HG02885 (cell line): ENCODE results near the gene KCTD16.

Source experiments
- ATAC-seq: cut with Tn5 transposase; IDR thresholded peaks from one replicate; pipeline ENCODE4 v1.9.1; 2021; ENCODE audit warnings: mild to moderate bottlenecking; ENCODE audit not compliant: unreplicated experiment, poor library complexity

The KCTD16 gene

DNA sequence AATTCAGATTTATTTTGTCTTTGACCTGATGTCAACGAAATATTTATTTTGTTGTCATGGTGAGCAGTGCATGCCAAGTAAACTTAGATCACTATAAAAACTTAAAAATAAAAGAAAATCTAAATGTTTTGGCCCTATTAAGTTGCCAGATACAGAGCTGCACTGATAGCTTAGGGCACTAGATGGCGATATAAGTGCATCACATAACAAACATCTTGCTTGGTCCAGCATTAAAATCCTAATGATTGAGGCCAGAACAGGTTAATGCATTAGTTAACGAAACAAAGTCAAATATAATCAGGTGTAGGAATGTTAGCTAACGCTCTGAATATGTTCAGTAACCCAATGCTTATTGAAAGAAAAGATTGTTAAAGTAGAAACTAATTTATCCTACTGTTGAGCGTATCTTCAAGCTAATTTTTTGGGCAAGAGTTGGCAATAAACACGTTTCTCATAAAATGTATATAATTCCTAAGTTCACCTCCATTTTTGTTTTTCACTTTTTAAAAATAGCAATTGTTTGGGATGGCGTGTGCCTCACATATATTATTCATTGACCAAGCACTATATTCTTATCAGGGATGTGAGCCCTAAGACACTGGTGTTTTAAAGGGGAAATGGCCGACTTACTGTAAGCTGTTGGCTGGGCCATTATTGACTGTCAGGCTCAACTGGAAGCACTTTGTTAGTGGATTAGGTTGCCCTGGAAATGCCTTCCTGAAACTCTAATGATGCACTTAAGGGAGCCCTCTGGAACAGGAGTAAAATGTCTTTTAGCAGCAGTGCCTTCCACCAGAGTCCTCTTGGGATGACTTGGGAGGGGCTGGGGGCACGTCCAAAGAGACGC is 33.3 kb downstream of the KCTD16 start:
- peak; percentile 90 for ATAC-seq

- no peak for ATAC-seq
Measured at GRCh38 chr5:144205141-144205551, 34.5 kb downstream of the KCTD16 start.

DNA sequence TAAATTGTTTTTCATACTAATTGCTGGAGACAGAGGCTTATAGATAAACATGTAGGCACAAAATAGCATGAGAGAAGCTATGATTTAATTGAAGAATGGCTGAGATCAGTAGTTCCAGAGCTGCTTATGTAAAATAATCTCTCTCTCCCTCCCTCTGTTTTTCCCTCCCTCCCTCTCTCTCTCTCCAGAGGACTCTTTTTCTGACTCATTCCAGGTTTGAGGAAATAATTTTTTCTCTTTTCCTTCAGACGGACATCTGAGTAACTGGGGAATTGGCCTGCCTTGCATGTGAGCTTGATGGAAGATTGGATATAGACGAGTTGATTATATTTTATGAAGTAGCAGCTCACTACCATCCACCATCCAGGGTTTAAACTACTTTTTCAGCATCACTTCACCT is 35.5 kb downstream of the KCTD16 start:
- ATAC-seq: no peak

GRCh38 chr5:144207875-144208444 is 37.3 kb downstream of the KCTD16 start:
- ATAC-seq: no peak

DNA sequence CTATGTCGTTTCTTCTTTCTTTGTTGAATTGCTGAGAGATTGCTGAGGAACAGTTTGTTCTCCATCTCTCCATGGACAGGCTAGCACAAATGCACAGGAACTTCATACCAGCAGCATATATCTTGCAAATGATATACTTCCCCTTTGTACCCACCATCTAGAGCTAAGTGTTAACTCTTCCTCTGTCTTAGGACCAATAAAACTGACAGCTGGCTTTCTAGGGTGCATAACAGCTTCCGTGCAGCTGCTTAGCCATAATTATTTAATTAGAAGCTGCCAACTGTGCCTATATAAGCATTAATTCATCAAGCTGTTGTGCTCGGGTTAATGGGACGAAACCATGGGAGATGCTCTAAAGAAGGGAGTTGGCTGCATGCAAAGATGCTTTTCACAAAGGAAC is 38.7 kb downstream of the KCTD16 start:
- no peak for ATAC-seq

DNA sequence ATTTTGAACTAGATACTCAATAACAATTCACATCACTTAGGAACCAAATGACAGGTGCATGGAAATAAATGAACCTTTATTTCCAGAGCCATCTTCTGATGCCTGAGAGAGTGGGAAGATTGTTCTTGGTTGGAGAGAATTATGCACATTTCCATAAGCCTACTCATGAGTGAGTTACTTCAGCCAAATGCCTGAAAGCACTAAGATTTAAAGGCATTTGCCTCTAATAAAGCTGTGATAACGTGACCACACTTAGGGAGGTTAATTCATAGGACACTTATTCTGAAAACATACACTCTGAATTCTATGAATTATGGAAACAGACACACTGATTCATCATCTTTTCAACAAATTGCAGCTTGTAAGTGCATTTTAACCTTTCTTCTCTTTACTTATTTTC is 40.0 kb downstream of the KCTD16 start:
- no peak for ATAC-seq

GRCh38 chr5:144219869-144220268 is 49.2 kb downstream of the KCTD16 start:
- no peak for ATAC-seq

GRCh38 chr5:144227363-144227999 is 56.8 kb downstream of the KCTD16 start:
- ATAC-seq: no peak

GRCh38 chr5:144230806-144231205 is 60.1 kb downstream of the KCTD16 start:
- no peak for ATAC-seq

DNA sequence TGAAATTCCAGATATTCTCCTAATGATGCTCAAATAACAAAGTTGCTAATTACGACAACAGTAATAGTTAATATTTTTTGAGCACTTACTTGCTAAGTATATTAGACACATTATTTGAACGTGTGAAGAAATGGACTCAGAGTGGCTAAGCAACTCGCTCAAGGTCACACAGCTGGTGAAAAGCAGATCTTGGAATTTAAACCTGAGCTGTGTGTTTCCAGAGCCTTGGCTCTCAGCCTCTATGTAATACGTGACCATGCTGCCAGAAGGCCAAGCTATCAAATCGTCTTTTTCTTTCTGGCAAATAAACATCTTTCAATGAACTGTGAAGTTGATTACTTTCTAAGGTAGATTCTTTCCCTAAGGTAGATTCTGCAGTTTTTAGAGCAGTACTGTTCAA is 61.6 kb downstream of the KCTD16 start:
- ATAC-seq: no peak

- ATAC-seq: no peak
Measured at GRCh38 chr5:144236499-144236898, 65.8 kb downstream of the KCTD16 start.

GRCh38 chr5:144237851-144238250 is 67.2 kb downstream of the KCTD16 start:
- ATAC-seq: no peak

DNA sequence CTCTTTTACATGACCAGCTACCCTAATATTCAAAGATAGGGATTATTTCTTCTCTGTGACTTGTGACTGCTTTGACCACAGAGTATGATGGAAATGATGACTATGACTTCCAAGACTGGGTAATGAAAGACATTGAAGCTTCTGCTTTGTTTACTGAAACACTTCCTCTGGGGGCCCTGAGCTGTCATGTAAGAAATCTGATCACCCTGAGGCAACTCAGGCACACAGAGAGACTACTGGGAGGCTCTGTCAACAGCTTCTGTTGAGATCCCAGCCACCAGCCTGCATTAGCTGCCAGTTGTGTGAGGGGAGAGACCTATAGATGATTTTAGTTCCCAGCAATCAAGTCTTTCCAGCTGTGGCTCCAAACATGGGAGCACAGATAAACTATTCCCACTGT is 76.5 kb downstream of the KCTD16 start:
- no peak for ATAC-seq

GRCh38 chr5:144248015-144248414 is 77.3 kb downstream of the KCTD16 start:
- ATAC-seq: no peak

GRCh38 chr5:144249755-144250464 is 79.2 kb downstream of the KCTD16 start:
- ATAC-seq: no peak

GRCh38 chr5:144254552-144254951 is 83.9 kb downstream of the KCTD16 start:
- no peak for ATAC-seq

DNA sequence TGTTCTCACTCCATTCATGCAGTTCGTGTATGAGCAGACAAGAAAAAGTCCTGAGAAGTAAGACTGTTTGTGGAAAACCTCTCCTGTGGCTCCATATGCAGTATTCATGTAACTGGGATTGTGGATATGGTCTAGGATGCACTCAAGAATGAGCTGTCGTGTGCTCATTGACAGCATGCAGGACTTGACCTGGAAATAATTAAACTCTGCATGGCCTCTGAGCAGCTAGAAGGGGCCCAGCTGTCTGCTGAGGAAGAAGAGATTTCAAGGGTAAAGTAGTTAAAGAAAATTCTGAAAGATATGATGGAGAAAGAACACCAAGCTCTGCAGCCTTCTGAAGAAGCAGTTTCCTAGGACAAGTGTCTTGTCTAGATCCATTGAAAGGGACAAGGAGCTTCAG is 89.4 kb downstream of the KCTD16 start:
- ATAC-seq: no peak

DNA sequence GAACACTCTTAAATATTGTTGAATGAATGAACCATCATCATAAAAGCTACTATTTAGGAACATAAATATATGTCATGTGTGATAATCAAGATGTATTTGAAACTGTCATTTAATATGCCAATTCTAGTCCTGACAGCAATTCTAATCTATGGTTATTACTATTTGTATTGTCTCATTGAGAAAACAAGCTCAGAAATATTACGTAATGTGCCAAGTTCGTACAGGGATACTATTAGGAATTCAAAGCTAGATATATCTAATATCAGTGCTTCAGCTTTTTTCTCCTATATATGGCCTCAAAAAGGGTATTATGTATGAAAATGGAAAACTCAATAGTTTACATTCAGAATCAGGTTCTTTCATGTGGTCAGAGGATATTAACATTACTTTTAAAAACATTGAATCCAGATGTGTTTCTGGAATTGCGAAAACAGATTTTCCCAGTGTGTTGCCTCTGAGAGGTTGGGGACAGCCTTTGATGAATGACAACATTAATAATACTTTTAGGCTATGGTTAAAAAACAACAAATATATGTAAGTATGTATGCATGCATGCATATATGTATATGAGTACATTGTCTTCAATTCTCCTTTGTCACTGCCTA is 95.1 kb downstream of the KCTD16 start:
- ATAC-seq: no peak

DNA sequence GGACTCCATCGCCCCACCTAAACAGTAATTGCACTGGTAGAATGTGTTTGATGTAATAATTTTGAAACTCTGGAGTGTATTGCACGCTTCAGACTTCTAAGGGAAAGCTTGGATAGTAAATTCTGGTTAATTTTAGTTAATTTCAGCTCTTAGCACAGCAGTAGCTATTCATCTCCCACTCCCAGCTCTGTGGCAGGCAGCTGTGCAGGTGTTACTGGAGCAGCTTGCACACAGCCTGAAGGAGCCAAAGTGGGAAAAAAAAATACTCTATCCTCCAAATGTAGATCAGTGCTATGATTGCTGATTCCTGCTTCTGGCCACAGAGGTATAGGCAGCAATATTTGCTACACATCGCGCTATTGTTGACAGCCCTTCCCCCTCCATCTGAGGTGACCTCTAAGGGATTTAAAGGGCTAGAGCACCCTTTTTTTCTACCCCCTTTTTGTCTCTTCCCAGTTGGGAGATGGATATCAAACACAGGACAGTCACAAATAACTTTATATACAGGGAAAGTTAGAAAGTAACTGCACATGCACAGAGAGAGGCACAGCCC is 97.4 kb downstream of the KCTD16 start:
- no peak for ATAC-seq
